Psoas muscle (tissue), 8 donors: ENCODE results near the gene TAF3. TPM values are rescaled to one million over a fixed set of nuclear protein-coding genes. Genes with fewer than 3 reads are reported as not detected.

Experiments used
- ATAC-seq, 4 donors: fragments of 200-7000 bp; cut with Tn5 transposase; one replicate each; pipeline ENCODE4 v1.9.1; 2020; ENCODE audit warnings: moderate library complexity in 3 of 4, mild to moderate bottlenecking in 2 of 4
- DNase-seq, 2 donors: peaks; one replicate each; pipeline ENCODE4 v3.0.0-alpha.2; 2020
- H3K27ac ChIP-seq: fragments of 200-600 bp; one replicate; pipeline ENCODE4 v1.8.0; 2022
- H3K27me3 ChIP-seq, 3 donors: fragments of 200-600 bp in 1 of 3; one replicate each; pipeline versions ENCODE4 v1.6.1 to v1.8.0; 2013 to 2022; ENCODE audit warnings: low read length in 2 of 3, mild to moderate bottlenecking in 2 of 3, moderate library complexity in 1 of 3; ENCODE audit not compliant: insufficient read depth in 3 of 3
- H3K36me3 ChIP-seq, 2 donors: fragments of 200-600 bp in 1 of 2; one replicate each; pipeline versions ENCODE4 v1.6.1 to v1.8.0; 2013 to 2022; ENCODE audit warnings: low read depth in 1 of 2, mild to moderate bottlenecking in 1 of 2, moderate library complexity in 1 of 2; ENCODE audit not compliant: insufficient read depth in 1 of 2
- H3K4me1 ChIP-seq: fragments of 200-600 bp; one replicate; pipeline ENCODE4 v1.8.0; 2022
- H3K4me3 ChIP-seq: fragments of 200-600 bp; one replicate; pipeline ENCODE4 v1.8.0; 2022; ENCODE audit warnings: mild to moderate bottlenecking
- H3K9me3 ChIP-seq: fragments of 200-600 bp; one replicate; pipeline ENCODE4 v1.8.0; 2022
- CTCF ChIP-seq: fragments of 200-600 bp; IDR thresholded peaks from one replicate; pipeline ENCODE4 v1.8.0; 2022; ENCODE audit warnings: antibody characterized with exemption
- WGBS, 3 donors: extraction: QIAGEN DNeasy Blood & Tissue Kit; methylation state at CpG; one replicate each; pipeline versions ENCODE4 v1.1.6 to v1.1.7; 2013; 5-methylcytosine and 5-hydroxymethylcytosine counted together
- intact Hi-C, 2 donors: fragments of 100-400 bp; cut with DNase I; formaldehyde crosslinking; loops; one replicate each; pipeline versions ENCODE4 v1.11.0 to v1.14.2; 2022
- polyA plus RNA-seq, 3 donors: library from polyadenylated mRNA; stranded (reverse); fragments of 200-250 nt; gene quantifications; one replicate each; pipeline ENCODE4 v1.2.3, GENCODE V29; 2013
- total RNA-seq, 4 donors: library from RNA; stranded (reverse); fragmentation: NEBNext Ultra II Directional in 2 of 4; extraction: Animal tissue kit (Norgen Biotek cat#: 25700) in 2 of 4; gene quantifications; one replicate each; pipeline versions ENCODE4 v1.2.1 to v1.2.4, GENCODE V29; 2021 to 2023
- donor health status: healthy with polysubstance abuse.
- donor health status: DM: no; HTN: no; CAD: no; lungs with moderate emphysema.
- donor health status: Bipolar disorder and iron deficiency.
- donor health status: healthy.
- donor health status: DM: yes; HTN: yes; CAD: no.
- donor health status: DM: no; HTN: no; CAD: no.
- donor health status: DM: no; HTN: no; CAD: no.
- donor health status: DM: yes; HTN: yes; CAD: no.

Gene TAF3
- total and polyA plus RNA-seq, 7 donors, result 4.6 to 21.5 (median 13.0) TPM

GRCh38 chr10:7950981-7951847, 132.9 kb downstream of the TAF3 start:
- H3K4me3 ChIP-seq, result no peak overlapping the region
- H3K4me1 ChIP-seq, result peaks cover 2% of the 10 kb centered on the region
- intact Hi-C loops, result no loop called here
- H3K27me3 ChIP-seq, result no peaks in the 10 kb centered on the region
- no peaks in the 10 kb centered on the region for H3K9me3 ChIP-seq
- H3K36me3 ChIP-seq, result no peaks in the 10 kb centered on the region
- H3K27ac ChIP-seq, result no peak overlapping the region
- ATAC-seq (no peak), DNase-seq (no peak)
- WGBS, 3 donors, result 96% methylated on average over 9 of the region's 9 CpGs
- TF ChIP-seq CTCF, result no peak

- ATAC-seq (no peak), DNase-seq (no peak)
- Histone ChIP-seq H3K4me3 (no peak overlapping the region), H3K36me3 (no peaks in the 10 kb centered on the region), H3K27ac (no peak overlapping the region), H3K27me3 (no peaks in the 10 kb centered on the region), H3K9me3 (no peaks in the 10 kb centered on the region), H3K4me1 (peaks cover 9% of the 10 kb centered on the region)
- no peak for TF ChIP-seq CTCF
- WGBS, 3 donors, result 92 to 99% (median 94%) methylated on average over 3 of the region's 3 CpGs
- intact Hi-C loops, result no loop called here
Measured at GRCh38 chr10:7952266-7952665, 134.0 kb downstream of the TAF3 start.

GRCh38 chr10:7953447-7953846, 135.1 kb downstream of the TAF3 start:
- intact Hi-C loops, result no loop called here
- no peak for TF ChIP-seq CTCF
- Histone ChIP-seq H3K4me1 (peaks cover 9% of the 10 kb centered on the region), H3K36me3 (no peaks in the 10 kb centered on the region), H3K9me3 (no peaks in the 10 kb centered on the region), H3K27ac (no peak overlapping the region), H3K4me3 (no peak overlapping the region), H3K27me3 (no peaks in the 10 kb centered on the region)
- ATAC-seq (no peak), DNase-seq (no peak)
- WGBS, 3 donors, result 81 to 88% (median 82%) methylated on average over 4 of the region's 4 CpGs

GRCh38 chr10:7955446-7955845, 137.1 kb downstream of the TAF3 start:
- 92% methylated on average over 1 of the region's 1 CpG for WGBS, 3 donors
- intact Hi-C loops, result no loop called here
- Histone ChIP-seq H3K9me3 (no peaks in the 10 kb centered on the region), H3K4me3 (no peak overlapping the region), H3K4me1 (peaks cover 9% of the 10 kb centered on the region), H3K27ac (no peak overlapping the region), H3K27me3 (no peaks in the 10 kb centered on the region), H3K36me3 (no peaks in the 10 kb centered on the region)
- ATAC-seq, result no peak
- no peak for TF ChIP-seq CTCF
- no peak for DNase-seq

- H3K4me1 ChIP-seq, result peaks cover 9% of the 10 kb centered on the region
- no peak for TF ChIP-seq CTCF
- H3K4me3 ChIP-seq, result no peak overlapping the region
- DNase-seq (no peak), ATAC-seq (no peak)
- no peak overlapping the region for H3K27ac ChIP-seq
- H3K27me3 ChIP-seq, result no peaks in the 10 kb centered on the region
- H3K9me3 ChIP-seq, result no peaks in the 10 kb centered on the region
- intact Hi-C loops, result no loop called here
- H3K36me3 ChIP-seq, result no peaks in the 10 kb centered on the region
Measured at GRCh38 chr10:7956508-7956907, 138.2 kb downstream of the TAF3 start.
